ENCODE data around the gene TFDP1. TPM values are rescaled to one million over a fixed set of nuclear protein-coding genes. Genes with fewer than 3 reads are reported as not detected.
A peak's percentile ranks its signal among the peaks of the same experiment; 100 is the strongest.

The TFDP1 gene
- total RNA-seq, 1 donor from 2014 or later = 82.2 TPM

DNA sequence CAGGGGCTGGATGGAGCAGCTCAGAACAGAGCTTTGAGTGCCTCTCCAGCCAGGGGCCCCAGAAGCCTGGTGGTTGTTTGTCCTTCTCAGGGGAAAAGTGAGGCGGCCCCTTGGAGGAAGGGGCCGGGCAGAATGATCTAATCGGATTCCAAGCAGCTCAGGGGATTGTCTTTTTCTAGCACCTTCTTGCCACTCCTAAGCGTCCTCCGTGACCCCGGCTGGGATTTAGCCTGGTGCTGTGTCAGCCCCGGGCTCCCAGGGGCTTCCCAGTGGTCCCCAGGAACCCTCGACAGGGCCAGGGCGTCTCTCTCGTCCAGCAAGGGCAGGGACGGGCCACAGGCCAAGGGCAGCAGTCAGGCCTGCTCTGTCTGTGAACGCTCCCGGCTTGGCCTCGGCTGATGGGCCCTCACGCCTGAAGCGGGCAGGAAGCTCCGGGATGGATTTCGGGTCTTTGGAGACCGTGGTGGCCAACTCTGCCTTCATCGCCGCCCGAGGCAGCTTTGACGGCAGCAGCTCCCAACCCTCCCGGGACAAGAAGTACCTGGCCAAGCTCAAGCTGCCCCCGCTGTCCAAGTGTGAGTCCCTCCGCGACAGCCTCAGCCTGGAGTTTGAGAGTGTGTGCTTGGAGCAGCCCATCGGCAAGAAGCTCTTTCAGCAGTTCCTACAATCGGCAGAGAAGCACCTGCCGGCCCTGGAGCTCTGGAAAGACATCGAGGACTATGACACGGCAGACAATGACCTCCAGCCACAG lies 82.6 kb downstream of the TFDP1 start, which contains the start of gene GRK1:
Gene GRK1 (plus strand): TSS at position 269 of the 751 bp plus-strand sequence. CDS start 168 bp downstream, at position 437.
- ATAC-seq = no peak

DNA sequence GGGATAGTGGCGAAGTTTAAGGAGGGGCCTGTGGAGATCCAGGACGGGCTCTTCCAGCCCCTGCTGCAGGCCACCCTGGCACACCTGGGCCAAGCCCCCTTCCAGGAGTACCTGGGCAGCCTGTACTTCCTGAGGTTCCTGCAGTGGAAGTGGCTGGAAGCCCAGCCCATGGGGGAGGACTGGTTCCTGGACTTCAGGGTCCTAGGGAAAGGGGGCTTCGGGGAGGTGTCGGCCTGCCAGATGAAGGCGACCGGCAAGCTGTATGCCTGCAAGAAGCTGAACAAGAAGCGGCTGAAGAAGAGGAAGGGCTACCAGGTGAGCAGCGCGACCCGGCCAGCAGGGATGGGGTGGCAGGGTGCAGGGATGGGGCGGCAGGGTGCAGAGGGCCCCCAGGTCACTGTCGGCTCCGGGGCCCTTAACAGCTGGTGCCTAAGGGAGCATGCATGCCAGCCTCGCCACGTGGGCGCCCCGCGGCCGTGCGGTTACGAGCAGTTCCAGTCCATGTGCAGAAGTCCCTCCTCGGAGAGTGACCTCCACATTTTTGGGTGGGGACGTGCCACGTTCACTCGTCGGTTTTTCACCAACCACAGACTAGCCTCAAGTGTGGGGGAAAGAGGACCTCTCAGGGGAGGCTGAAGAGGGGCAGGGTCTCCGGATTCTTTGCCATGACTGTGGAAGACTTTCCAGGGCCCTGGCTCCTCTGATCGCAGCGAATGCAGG lies 83.4 kb downstream of the TFDP1 start:
- no peak for ATAC-seq

DNA sequence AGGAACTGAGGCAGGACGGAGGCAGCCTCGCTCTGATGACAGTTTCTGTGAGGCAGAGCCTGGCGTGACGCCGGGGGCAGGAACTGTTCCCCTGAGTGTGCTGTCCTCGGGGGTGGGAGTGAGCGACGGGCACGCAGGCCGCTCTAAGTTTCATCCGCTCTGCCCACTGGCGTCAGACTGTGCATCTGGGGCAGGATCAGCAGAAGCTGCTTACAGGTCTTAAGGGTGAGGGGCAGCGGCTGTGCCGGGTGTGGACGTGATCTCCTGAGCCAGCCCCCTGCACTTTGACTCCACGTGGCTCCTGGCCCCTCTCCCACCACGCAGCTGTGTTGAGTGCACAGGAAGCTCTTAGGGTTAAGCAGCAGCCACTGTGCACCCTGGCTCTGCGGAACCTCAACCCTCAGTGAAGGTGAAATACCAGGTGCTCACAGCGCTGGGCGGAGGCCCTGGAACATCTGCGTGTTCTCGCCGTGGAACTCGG lies 84.0 kb downstream of the TFDP1 start:
- ATAC-seq = no peak

DNA sequence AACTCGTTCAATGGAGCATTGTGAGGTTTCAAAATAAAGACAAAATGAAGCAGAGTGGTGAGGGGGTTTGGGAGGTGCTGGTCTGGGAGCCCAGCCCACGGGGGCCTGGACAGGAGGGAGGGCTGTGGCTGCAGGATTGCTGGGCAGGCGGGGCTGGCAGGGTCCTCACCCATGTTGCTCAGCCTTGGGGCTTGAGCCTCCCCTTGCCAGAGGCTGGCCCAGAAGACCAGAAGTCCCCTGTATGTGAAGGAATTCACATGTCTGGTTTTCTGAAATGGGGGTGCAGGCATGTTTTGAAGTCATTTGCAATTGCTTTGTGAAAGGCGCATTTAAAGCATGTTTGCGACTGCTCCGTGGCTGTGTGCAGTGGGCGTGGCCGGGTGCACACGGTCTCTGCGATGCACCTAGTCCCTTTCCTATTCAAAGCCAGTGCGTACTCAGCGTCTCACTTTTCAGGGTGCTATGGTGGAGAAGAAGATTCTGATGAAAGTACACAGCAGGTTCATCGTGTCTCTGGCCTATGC lies 84.7 kb downstream of the TFDP1 start:
- no peak for ATAC-seq

DNA sequence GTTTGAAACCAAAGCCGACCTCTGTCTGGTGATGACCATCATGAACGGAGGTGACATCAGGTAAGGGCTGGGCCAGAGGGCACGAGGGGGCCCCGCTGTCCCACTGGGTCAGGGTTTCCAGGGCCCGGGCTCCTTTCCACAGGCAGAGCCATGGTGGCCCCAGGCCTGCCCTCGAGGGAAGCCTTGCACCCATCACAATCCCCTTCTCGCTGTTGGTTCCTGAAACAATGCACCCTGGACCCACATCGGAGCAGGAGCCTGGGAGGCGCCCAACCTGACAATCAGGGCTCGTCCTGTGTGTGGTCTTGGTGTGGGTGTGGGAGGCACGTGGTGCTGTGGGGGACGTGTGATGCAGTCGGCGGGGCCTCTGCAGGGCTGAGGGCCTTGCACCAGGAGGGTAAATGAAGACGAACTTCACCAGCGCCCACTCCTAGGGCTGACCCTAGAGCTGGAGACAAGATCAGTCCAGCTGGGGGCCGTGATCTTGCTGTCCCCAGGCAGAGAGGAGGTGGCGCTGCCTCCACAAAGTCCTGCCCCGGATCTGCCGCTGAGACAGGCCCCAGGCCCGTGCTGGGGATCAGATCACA lies 85.3 kb downstream of the TFDP1 start:
- no peak for ATAC-seq

DNA sequence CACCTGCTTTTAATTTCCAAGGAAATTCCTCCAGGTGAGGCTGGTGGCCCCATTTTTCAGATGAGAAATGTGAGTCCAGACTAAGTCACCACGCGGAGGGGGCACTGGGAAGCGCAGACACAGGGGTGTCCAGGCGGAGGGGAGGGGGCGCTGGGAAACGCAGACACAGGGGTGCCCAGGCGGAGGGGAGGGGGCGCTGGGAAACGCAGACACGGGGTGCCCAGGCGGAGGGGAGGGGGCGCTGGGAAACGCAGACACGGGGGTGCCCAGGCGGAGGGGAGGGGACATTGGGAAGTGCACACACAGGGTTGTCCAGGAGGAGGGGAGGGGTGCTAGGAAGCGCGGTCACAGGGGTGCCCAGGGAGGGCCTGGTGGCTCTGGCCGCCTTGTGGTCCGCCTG lies 86.0 kb downstream of the TFDP1 start:
- ATAC-seq = no peak

DNA sequence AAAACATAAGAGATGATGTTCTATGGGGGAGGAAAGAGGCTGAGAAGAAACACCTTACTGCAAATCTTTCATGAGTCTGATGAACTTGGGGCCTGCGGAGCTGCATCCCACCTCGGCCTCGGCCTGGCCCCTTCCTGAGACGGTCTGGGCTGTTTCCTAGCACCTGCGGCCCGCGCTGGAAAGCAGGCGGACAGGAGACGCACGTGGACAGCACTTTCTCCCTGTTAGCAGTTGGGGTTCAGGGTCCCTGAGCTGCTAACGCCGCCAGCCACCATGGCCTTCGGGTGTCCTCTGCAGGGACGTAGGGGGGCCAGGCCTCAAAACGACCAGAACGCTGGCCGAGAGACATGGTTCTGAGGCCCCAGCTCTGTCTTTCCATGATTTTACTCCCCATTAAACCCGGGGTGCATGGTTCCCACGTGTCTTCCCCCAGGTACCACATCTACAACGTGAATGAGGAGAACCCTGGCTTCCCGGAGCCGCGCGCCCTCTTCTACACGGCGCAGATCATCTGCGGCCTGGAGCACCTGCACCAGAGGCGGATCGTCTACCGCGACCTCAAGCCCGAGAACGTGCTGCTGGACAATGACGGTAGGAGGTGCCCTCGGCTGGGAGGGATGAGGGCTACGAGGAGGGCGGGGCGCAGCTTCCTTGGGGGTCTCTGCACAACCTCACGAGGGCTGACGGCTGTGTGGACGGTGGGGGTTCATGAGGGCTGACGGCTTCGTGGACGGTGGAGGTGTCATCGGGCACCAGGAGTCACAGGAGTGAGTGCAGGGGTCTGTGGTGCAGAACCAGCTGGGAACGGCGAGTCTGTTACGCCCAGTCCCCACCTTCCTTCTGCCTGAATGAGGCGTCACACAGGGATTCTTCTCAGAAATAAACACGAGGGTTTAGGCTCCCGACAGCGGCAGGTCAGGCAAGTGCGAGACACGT lies 86.8 kb downstream of the TFDP1 start:
- ATAC-seq = no peak

DNA sequence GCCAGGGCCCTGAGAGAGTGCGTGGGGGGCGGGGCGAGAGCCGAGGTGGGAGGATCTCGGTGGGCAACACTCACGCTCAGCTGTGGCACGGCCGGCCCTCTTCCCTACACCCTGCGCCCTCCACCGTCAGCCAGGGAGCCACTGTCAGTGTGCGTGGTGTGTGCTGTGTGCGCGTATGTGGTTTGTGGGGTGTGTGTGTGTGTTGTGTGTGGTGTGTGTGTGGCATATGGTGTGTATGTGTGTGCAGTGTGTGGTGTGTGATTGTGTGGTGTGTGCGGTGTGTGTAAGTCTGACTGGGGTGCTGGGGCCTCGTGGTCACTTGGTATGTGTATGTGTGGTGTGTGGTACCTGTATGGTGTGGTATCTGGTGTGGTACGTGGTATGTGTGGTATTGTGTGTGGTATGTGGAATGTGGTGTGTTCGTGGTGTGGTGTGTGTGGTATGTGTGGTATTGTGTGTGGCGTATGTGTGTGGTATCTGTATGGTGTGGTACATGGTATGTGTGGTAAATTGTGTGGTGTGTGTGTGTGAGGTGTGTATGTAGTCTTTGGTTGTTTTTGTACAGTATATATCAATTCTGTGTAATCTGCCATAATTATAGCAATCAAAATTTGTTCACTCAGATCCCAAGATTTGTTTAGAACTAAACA lies 87.6 kb downstream of the TFDP1 start:
- ATAC-seq = peak; percentile 53

Other genes with a start within 250 kb of the TFDP1 start
- gene GRTP1, start 220.6 kb upstream of the TFDP1 start, total RNA-seq = 15.1 TPM
- gene ADPRHL1, start 131.3 kb upstream of the TFDP1 start, total RNA-seq = 2.5 TPM
- gene DCUN1D2, start 94.0 kb upstream of the TFDP1 start, total RNA-seq = 8.4 TPM
- not detected for gene ATP4B, start 73.4 kb downstream of the TFDP1 start, total RNA-seq
- gene GRK1, start 82.5 kb downstream of the TFDP1 start, total RNA-seq = not detected
- 1.8 TPM for gene TMEM255B, start 174.5 kb downstream of the TFDP1 start, total RNA-seq